Uterus (tissue), 2 donors: ENCODE measurements around the gene TMEM164.

Source experiments
- POLR2A ChIP-seq, 2 donors: fragments of 450-650 bp; IDR thresholded peaks; one replicate each; pipeline ENCODE4 v1.6.1; 2016; ENCODE audit warnings: antibody characterized with exemption in 2 of 2, mild to moderate bottlenecking in 1 of 2, moderate library complexity in 1 of 2
- TF ChIP-seq, protein P1 (sequence below), 4 experiments: fragments of 200-600 bp in 2 of 4; fragments of 450-650 bp in 2 of 4; sonication (generic) in 2 of 4; IDR thresholded peaks; one replicate each; pipeline ENCODE4 v1.5.1; 2016 to 2019; ENCODE audit warnings: antibody characterized with exemption in 4 of 4, mild to moderate bottlenecking in 2 of 4, moderate library complexity in 1 of 4

DNA sequence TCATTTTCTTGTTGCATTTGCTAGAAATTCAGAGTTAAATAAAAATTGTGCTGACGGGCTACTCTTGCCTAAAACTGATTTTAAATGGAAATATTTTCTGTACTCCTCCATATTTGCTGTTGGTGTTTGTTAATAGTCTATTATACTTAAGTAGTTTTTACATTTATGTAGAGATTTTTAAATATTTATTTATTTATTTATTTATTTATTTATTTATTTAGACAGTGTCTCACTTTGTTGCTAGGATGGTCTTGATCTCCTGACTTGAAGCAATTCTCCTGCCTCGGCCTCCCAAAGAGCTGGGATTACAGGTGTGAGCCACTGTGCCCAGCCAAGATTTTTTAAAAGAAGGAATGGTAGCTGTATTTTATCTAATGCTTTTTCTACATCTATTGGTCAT is 68.1 kb downstream of the TMEM164 start:
- TF ChIP-seq, protein P1, sequence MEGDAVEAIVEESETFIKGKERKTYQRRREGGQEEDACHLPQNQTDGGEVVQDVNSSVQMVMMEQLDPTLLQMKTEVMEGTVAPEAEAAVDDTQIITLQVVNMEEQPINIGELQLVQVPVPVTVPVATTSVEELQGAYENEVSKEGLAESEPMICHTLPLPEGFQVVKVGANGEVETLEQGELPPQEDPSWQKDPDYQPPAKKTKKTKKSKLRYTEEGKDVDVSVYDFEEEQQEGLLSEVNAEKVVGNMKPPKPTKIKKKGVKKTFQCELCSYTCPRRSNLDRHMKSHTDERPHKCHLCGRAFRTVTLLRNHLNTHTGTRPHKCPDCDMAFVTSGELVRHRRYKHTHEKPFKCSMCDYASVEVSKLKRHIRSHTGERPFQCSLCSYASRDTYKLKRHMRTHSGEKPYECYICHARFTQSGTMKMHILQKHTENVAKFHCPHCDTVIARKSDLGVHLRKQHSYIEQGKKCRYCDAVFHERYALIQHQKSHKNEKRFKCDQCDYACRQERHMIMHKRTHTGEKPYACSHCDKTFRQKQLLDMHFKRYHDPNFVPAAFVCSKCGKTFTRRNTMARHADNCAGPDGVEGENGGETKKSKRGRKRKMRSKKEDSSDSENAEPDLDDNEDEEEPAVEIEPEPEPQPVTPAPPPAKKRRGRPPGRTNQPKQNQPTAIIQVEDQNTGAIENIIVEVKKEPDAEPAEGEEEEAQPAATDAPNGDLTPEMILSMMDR (IDR thresholded peaks at IDR 0.05), result no peak
- TF ChIP-seq POLR2A (IDR thresholded peaks at IDR 0.05), result no peak
